Ectodermal cell (in vitro differentiated cells): Measurements from ENCODE around the gene CDKN1B.
A peak's percentile ranks its signal among the peaks of the same experiment; 100 is the strongest.

Experiments used
- H3K27ac ChIP-seq: 2 replicates; pipeline ENCODE4 v1.7.0; 2013; ENCODE audit warnings: mild to moderate bottlenecking, low read depth, low read length; ENCODE audit not compliant: insufficient read depth, poor library complexity, severe bottlenecking
- H3K27me3 ChIP-seq: 2 replicates; pipeline ENCODE4 v1.7.0; 2013; ENCODE audit warnings: mild to moderate bottlenecking, low read length; ENCODE audit not compliant: insufficient read depth, control insufficient read depth, poor library complexity, severe bottlenecking
- H3K36me3 ChIP-seq: one replicate; pipeline ENCODE4 v1.7.0; 2013; ENCODE audit warnings: low read length; ENCODE audit not compliant: control insufficient read depth, insufficient read depth
- H3K4me1 ChIP-seq: one replicate; pipeline ENCODE4 v1.7.0; 2013; ENCODE audit warnings: low read length; ENCODE audit not compliant: control insufficient read depth, insufficient read depth
- H3K4me3 ChIP-seq: 2 replicates; pipeline ENCODE4 v1.7.0; 2013; ENCODE audit warnings: low read depth, low read length, control low read depth; ENCODE audit not compliant: insufficient read depth
- H3K9me3 ChIP-seq: 2 replicates; pipeline ENCODE4 v1.7.0; 2013; ENCODE audit warnings: mild to moderate bottlenecking, low read length, moderate library complexity; ENCODE audit not compliant: control insufficient read depth
- WGBS, 2 experiments: methylation state at CpG; one replicate each; pipeline ENCODE4 v1.1.7; 2013; ENCODE audit warnings: missing lambda C conversion rate in 2 of 2; 5-methylcytosine and 5-hydroxymethylcytosine counted together

The CDKN1B gene

DNA sequence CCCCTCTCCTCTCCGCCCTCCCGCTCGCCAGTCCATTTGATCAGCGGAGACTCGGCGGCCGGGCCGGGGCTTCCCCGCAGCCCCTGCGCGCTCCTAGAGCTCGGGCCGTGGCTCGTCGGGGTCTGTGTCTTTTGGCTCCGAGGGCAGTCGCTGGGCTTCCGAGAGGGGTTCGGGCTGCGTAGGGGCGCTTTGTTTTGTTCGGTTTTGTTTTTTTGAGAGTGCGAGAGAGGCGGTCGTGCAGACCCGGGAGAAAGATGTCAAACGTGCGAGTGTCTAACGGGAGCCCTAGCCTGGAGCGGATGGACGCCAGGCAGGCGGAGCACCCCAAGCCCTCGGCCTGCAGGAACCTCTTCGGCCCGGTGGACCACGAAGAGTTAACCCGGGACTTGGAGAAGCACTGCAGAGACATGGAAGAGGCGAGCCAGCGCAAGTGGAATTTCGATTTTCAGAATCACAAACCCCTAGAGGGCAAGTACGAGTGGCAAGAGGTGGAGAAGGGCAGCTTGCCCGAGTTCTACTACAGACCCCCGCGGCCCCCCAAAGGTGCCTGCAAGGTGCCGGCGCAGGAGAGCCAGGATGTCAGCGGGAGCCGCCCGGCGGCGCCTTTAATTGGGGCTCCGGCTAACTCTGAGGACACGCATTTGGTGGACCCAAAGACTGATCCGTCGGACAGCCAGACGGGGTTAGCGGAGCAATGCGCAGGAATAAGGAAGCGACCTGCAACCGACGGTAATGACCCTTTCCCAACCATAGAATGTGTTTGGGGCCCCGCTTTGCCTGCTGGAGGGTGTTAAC, 615 bp downstream of the CDKN1B start:
- 0% methylated on average over 62 of the region's 62 CpGs for WGBS, 2 experiments
- Histone ChIP-seq H3K4me3 (peak overlapping the region; percentile 96), H3K27me3 (no peaks in the 10 kb centered on the region), H3K9me3 (no peaks in the 10 kb centered on the region), H3K36me3 (peaks cover 10% of the 10 kb centered on the region), H3K27ac (peak overlapping the region; percentile 62), H3K4me1 (peaks cover 34% of the 10 kb centered on the region)

GRCh38 chr12:12718381-12718759, 1.2 kb downstream of the CDKN1B start:
- Histone ChIP-seq H3K27ac (no peak overlapping the region), H3K4me3 (peak overlapping the region; percentile 96), H3K9me3 (no peaks in the 10 kb centered on the region), H3K27me3 (no peaks in the 10 kb centered on the region), H3K36me3 (peaks cover 10% of the 10 kb centered on the region), H3K4me1 (peaks cover 37% of the 10 kb centered on the region)
- 1 to 2% methylated on average over 9 of the region's 9 CpGs for WGBS, 2 experiments

DNA sequence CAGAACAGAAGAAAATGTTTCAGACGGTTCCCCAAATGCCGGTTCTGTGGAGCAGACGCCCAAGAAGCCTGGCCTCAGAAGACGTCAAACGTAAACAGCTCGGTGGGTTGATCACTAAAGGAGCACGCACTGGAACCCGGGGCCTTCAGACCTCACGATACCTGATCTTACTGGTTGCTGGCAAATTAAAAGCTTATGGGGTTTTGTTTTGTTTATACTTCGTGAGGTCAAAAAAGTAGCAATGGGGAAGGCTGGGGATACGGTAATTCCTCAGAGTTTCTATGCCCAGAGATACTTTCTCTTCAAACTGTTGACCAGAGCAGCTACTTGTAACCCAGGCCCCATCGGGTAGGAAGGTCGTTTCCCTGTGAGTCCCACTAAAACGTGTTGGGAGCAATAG, 1.7 kb downstream of the CDKN1B start:
- Histone ChIP-seq H3K36me3 (peaks cover 10% of the 10 kb centered on the region), H3K27ac (no peak overlapping the region), H3K4me1 (peaks cover 34% of the 10 kb centered on the region), H3K4me3 (peak overlapping the region; percentile 96), H3K9me3 (no peaks in the 10 kb centered on the region), H3K27me3 (no peaks in the 10 kb centered on the region)
- 5 to 6% methylated on average over 14 of the region's 14 CpGs for WGBS, 2 experiments

DNA sequence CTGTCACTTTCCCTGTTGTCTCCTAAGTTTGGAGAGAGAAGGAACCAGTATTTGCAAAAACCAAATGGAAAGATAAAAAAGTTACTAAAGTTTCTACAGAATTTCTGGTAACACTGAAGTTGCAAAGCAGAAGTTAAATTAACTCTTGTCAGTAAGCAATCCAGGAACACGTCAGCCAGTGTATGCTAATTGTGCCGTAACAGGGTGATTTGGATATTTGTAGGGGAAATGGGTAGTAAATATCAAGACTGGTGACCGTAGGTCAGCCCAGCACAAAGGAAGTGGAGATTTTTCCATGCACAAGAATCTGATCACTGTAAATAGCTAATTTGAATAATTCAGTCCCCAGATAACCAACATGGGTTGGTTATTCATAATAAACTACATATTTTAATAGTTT, 2.3 kb downstream of the CDKN1B start:
- Histone ChIP-seq H3K27me3 (no peaks in the 10 kb centered on the region), H3K4me3 (peak overlapping the region; percentile 96), H3K9me3 (no peaks in the 10 kb centered on the region), H3K36me3 (peaks cover 10% of the 10 kb centered on the region), H3K4me1 (peaks cover 28% of the 10 kb centered on the region), H3K27ac (no peak overlapping the region)
- WGBS, 2 experiments: 69 to 79% methylated on average over 3 of the region's 3 CpGs

DNA sequence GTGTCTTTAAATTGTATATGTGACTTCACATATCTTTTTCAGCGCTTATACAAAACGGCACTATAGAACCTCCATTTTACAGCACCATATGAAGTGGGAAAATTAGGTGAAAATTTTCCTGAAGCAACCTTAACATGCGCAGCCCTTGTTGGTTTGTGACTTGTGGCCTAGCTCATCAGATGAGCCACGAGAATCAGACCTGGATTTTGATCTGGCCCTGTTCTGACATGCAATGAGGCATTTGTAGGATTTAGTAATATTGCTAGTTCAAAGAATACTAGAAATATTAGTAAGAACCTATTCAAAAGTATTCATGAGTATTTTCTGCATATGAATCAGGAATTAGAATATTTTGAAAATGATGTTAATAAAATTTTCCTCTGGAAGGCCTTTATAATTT, 2.9 kb downstream of the CDKN1B start:
- Histone ChIP-seq H3K36me3 (peaks cover 10% of the 10 kb centered on the region), H3K4me3 (no peak overlapping the region), H3K4me1 (peaks cover 22% of the 10 kb centered on the region), H3K27me3 (no peaks in the 10 kb centered on the region), H3K9me3 (no peaks in the 10 kb centered on the region), H3K27ac (no peak overlapping the region)
- WGBS, 2 experiments: 91 to 96% methylated on average over 2 to 4 of the region's 4 CpGs

DNA sequence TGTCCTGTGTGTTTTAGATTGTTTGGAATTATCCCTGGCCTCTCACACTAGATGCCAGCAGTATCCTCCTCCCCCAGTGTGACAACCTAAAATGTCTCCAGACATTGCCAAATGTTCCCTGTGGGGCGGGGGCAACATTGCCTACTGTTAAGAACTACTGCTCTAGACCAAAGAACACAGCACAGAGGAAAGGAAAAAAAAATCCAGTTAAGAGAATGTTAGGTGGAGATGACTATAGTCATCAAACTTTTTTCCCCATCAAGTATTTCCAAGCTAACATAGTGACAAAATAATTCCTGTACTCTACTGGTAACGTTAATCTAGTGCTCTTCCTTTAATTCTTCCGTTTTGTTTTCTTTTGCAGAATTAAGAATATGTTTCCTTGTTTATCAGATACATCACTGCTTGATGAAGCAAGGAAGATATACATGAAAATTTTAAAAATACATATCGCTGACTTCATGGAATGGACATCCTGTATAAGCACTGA, 3.5 kb downstream of the CDKN1B start:
- no peaks in the 10 kb centered on the region for H3K9me3 ChIP-seq
- 89 to 100% methylated on average over 3 to 4 of the region's 4 CpGs for WGBS, 2 experiments
- H3K4me3 ChIP-seq: peak overlapping the region; percentile 7
- no peak overlapping the region for H3K27ac ChIP-seq
- H3K36me3 ChIP-seq: peaks cover 10% of the 10 kb centered on the region
- H3K4me1 ChIP-seq: peaks cover 18% of the 10 kb centered on the region
- no peaks in the 10 kb centered on the region for H3K27me3 ChIP-seq

- Histone ChIP-seq H3K27me3 (no peaks in the 10 kb centered on the region), H3K36me3 (peaks cover 10% of the 10 kb centered on the region), H3K27ac (no peak overlapping the region), H3K9me3 (no peaks in the 10 kb centered on the region), H3K4me3 (no peak overlapping the region), H3K4me1 (peaks cover 16% of the 10 kb centered on the region)
- 94 to 98% methylated on average over 3 of the region's 3 CpGs for WGBS, 2 experiments
These were observed 4.1 kb downstream of the CDKN1B start for GRCh38 chr12:12721176-12721751.

- Histone ChIP-seq H3K4me3 (no peak overlapping the region), H3K4me1 (peaks cover 16% of the 10 kb centered on the region), H3K27ac (no peak overlapping the region), H3K9me3 (no peaks in the 10 kb centered on the region), H3K36me3 (peaks cover 10% of the 10 kb centered on the region), H3K27me3 (no peaks in the 10 kb centered on the region)
- WGBS, 2 experiments: 100% methylated on average over 1 of the region's 2 CpGs; no CpG with 5 or more reads in 1 of the 2 experiments
These were observed 4.8 kb downstream of the CDKN1B start for GRCh38 chr12:12721814-12722434.

DNA sequence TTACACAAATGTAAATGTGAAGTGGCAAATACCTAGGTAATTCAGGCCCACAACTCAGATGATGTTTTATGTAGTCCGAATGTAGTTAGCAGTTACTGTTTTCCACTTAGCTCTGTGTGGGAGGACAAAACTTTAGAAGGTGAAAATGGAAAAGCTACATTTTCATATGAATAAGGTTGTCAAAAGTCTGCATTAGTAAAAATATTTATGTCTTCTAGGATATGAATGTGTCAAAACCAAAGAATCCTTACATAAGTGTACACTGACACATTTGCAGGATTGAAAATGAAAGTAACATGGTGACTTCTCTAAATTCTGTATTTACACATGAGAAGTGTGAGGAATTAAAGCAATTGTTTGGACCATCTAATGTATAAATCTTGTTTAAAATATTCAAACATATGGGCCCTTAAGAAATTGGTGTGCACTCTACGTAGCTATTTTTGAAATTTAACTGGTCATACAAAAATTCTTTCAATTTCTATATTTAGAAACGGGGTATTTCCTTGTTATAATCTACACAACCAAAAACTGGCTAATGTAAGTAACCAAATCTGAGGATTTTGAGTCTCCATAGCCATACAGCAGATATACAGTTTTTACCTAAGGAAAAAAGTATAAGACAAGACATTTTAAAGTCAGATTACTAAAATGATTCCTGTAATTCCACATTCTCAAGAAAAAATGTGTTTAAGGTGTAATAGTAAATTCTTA, 5.4 kb downstream of the CDKN1B start:
- H3K36me3 ChIP-seq: peaks cover 10% of the 10 kb centered on the region
- whole genome bisulfite sequencing, 2 experiments: 90 to 96% methylated on average over 1 to 3 of the region's 3 CpGs

More for the DNA sequence above, 5.4 kb downstream of the CDKN1B start:
- H3K9me3 ChIP-seq: no peaks in the 10 kb centered on the region
- no peaks in the 10 kb centered on the region for H3K27me3 ChIP-seq
- peaks cover 16% of the 10 kb centered on the region for H3K4me1 ChIP-seq
- H3K27ac ChIP-seq: no peak overlapping the region
- peak overlapping the region; percentile 61 for H3K4me3 ChIP-seq
